Chondrocyte (in vitro differentiated cells): ENCODE measurements around the gene REEP1. TPM values are rescaled to one million over a fixed set of nuclear protein-coding genes. Genes with fewer than 3 reads are reported as not detected.
"Not testable (repeated sequence)": the region's sequence is repeated elsewhere in the genome, so short reads cannot be mapped to it uniquely, and the experiment has no call there.

Experiments used
- DNase-seq: peaks from one replicate; pipeline ENCODE4 v3.0.0; 2021; ENCODE audit warnings: mixed read lengths, low spot score
- H3K27ac Mint-ChIP-seq: one replicate; pipeline ENCODE4 v1.8.0; 2021; ENCODE audit warnings: mild to moderate bottlenecking, moderate library complexity, mixed read lengths; ENCODE audit not compliant: unreplicated experiment
- H3K27me3 Mint-ChIP-seq: 2 replicates; pipeline ENCODE4 v1.8.0; 2021; ENCODE audit warnings: low read depth, mixed read lengths
- H3K36me3 Mint-ChIP-seq: 2 replicates; pipeline ENCODE4 v1.8.0; 2021; ENCODE audit warnings: low read depth, mixed read lengths
- H3K4me1 Mint-ChIP-seq: 2 replicates; pipeline ENCODE4 v1.8.0; 2021; ENCODE audit warnings: low read depth, mild to moderate bottlenecking, mixed read lengths
- H3K4me3 Mint-ChIP-seq: one replicate; pipeline ENCODE4 v1.8.0; 2021; ENCODE audit warnings: mild to moderate bottlenecking, moderate library complexity, mixed read lengths; ENCODE audit not compliant: unreplicated experiment
- H3K9me3 Mint-ChIP-seq: 2 replicates; pipeline ENCODE4 v1.8.0; 2021; ENCODE audit warnings: low read depth, mixed read lengths
- CTCF ChIP-seq: fragments of 200-600 bp; sonication (generic); IDR thresholded peaks from 2 replicates; pipeline ENCODE4 v1.5.0; 2021; ENCODE audit warnings: antibody characterized with exemption, mild to moderate bottlenecking, moderate library complexity
- total RNA-seq: library from RNA; stranded (reverse); gene quantifications from 3 replicates; pipeline ENCODE4 v1.2.1, GENCODE V29; 2021

REEP1 gene
- total RNA-seq, 1 donor from 2014 or later: 2.4 TPM

DNA sequence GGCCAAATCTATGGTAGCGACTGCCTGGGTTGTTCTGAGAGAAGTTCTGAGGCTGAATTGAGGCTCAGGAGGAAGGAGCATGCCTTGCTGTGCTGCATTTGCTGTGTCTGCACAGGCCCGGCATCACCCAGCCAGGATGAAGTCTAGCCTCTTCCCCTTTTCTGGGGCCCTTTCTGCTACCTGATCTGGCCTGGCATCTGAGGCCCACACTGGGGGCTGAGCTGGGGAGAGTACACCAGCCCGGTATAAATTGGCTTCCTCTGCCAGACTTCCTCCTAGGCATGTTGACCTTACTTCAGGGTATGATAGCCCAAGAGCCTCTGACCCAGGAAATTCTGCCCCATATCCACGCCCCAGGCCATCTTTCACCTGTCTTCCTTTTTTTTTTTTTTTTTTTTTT lies 108.2 kb downstream of the REEP1 start:
- Mint-ChIP-seq H3K27ac (no peak overlapping the region), H3K27me3 (peaks cover 3% of the 10 kb centered on the region), H3K4me1 (no peaks in the 10 kb centered on the region), H3K4me3 (no peak overlapping the region), H3K9me3 (no peaks in the 10 kb centered on the region), H3K36me3 (no peaks in the 10 kb centered on the region)
- DNase-seq: no peak
- TF ChIP-seq CTCF: no peak

- H3K9me3 Mint-ChIP-seq, H3K36me3 Mint-ChIP-seq, DNase-seq, H3K27me3 Mint-ChIP-seq, H3K27ac Mint-ChIP-seq, H3K4me3 Mint-ChIP-seq, H3K4me1 Mint-ChIP-seq: not testable (repeated sequence)
Observed at GRCh38 chr2:86228574-86228973, 108.9 kb downstream of the REEP1 start.

- no peaks in the 10 kb centered on the region for H3K9me3 Mint-ChIP-seq
- TF ChIP-seq CTCF: no peak
- DNase-seq: no peak
- peaks cover 12% of the 10 kb centered on the region for H3K4me1 Mint-ChIP-seq
- H3K27ac Mint-ChIP-seq: no peak overlapping the region
- H3K4me3 Mint-ChIP-seq: no peak overlapping the region
- no peaks in the 10 kb centered on the region for H3K36me3 Mint-ChIP-seq
- H3K27me3 Mint-ChIP-seq: no peaks in the 10 kb centered on the region
Observed at GRCh38 chr2:86227685-86228084, 109.7 kb downstream of the REEP1 start.

DNA sequence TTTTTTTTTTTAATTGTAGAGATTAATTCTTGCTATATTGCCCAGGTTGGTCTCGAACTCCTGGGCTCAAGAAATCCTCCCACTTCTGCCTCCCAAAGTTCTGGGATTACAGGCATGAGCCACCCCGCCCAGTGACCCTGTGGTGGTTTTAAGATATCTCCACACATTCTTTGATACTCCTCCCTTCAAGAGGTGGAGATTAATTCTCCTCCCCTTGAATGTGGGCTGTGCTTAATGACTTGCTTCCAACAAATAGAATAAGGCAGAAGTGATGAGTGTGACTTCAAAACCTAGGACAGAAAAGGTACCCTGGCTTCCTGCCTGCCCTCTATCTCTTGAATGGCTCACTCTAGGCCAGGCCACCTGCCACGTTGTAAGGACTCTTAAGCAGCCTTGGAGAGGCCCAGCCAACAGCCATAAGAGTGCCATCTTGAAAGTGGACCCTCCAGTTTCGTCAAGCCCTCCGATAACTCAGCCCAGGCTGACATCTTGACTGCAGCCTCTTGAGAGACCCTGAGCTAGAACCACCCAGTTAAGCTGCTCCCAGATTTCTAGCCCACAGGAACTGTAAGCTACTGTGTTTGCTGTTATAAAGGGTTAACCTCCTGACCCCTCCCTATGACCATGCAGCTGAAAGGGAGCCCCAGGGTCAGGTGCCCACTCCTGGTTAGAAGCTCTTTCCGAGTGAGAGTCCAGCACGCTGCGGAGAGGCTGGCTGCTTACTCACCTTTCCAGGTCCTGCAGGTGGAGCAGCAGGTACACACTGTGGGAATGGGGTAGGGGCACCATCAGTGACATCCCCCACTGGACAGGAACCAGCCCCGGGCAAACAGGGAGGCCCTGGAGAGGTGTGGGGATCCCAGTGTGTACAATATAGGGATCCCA lies 110.5 kb downstream of the REEP1 start:
- Mint-ChIP-seq H3K4me1 (peaks cover 15% of the 10 kb centered on the region), H3K27ac (no peak overlapping the region), H3K4me3 (no peak overlapping the region), H3K36me3 (no peaks in the 10 kb centered on the region), H3K27me3 (no peaks in the 10 kb centered on the region), H3K9me3 (no peaks in the 10 kb centered on the region)
- no peak for TF ChIP-seq CTCF
- no peak for DNase-seq

GRCh38 chr2:86226070-86226469 lies 111.4 kb downstream of the REEP1 start:
- Mint-ChIP-seq H3K4me3 (no peak overlapping the region), H3K4me1 (peaks cover 15% of the 10 kb centered on the region), H3K9me3 (no peaks in the 10 kb centered on the region), H3K36me3 (no peaks in the 10 kb centered on the region), H3K27ac (no peak overlapping the region), H3K27me3 (no peaks in the 10 kb centered on the region)
- no peak for DNase-seq
- TF ChIP-seq CTCF: no peak

DNA sequence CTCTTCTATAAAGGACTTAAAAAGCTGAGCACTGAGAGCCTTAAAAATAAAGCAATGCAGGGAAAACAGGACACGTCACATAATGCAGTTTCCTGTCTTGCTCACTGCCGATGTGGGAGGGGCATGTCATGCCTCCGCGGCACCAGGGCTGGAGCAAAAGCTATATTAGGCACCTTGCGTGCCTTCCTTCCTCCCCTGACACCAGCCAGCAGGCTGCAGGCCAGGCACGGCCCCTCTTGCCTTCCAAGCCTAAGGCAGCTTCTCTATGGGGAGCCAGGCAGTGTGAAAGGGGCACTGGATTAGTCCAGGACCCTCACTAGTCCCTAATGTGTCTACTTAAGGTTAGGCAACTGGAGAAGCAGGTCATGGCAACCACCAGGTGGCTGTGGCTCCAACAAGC lies 111.8 kb downstream of the REEP1 start:
- H3K27me3 Mint-ChIP-seq: no peaks in the 10 kb centered on the region
- H3K4me3 Mint-ChIP-seq: no peak overlapping the region
- no peak for DNase-seq
- no peak for TF ChIP-seq CTCF
- H3K4me1 Mint-ChIP-seq: peaks cover 15% of the 10 kb centered on the region
- no peaks in the 10 kb centered on the region for H3K9me3 Mint-ChIP-seq
- H3K36me3 Mint-ChIP-seq: no peaks in the 10 kb centered on the region
- no peak overlapping the region for H3K27ac Mint-ChIP-seq
